SKM-1 treated with dmso at 0.1 percent for 144 hours (cell line): ENCODE measurements around the gene ZNF516.

Experiments
- DNase-seq: peaks from one replicate; lab custom pipeline; 2025; ENCODE audit not compliant: unreplicated experiment; lab: John Stamatoyannopoulos, UW

The ZNF516 gene

DNA sequence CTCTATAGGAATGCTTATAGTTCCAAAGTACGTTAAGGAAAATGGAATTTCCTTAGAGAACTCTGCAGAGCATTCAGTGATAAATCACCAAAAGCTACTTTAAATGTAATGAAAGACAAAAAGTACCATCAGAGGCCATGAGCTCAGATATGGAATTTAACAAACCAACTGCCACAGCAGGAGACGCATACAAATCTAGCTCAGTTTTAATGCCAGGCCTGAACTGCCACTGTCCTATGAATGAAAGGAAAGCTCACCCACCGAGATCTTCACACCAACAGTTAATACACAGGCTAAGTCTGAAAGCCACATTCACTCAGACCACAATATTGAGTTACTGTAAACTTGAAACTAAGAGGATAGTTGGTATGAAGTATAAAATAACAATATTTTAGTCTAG lies 126.8 kb downstream of the ZNF516 start:
- DNase-seq, result no peak

DNA sequence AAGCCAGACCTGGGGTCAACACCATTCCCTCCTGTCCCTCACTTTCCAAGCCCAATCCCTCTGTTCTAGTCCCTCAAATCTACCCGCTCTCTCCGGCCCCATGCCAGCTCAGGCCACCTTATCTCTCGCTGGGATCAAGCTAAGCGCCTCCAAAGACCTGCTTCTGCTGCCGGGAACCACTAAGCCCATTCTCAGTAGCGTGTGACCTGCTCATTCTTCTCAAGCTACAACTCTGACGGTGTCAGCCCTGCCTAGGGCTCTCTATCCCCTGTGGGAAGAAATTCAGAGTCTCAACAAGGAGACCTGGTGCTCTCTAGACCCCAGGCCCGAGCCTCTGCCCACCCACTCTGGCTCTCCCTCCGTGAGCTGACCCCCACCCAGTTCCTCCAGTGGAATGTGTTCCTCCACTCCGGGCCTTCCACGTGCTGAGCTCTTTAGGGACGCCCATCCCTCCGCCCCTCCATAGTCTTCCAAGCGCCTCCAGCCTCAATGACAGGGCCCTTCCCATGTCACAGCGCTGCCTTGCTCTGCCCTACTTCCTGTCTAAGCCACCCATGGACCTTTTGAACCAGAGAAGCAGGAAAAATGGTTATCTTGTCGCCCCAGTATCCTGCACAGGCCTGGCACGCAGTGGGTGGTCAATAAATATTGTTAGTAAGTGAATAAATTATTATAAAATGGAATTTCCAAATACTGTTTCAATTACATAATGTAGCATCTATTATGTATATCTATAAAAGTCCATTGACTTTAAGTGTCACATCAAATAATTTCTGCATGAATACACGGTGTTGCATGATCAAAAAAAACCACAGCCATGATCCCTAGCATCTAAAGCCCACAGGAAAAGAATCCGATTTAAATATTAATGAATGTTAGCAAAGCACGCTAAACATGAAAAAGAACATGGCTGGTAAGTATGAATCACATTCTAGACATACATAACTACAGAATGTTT lies 127.6 kb downstream of the ZNF516 start:
- no peak for DNase-seq

DNA sequence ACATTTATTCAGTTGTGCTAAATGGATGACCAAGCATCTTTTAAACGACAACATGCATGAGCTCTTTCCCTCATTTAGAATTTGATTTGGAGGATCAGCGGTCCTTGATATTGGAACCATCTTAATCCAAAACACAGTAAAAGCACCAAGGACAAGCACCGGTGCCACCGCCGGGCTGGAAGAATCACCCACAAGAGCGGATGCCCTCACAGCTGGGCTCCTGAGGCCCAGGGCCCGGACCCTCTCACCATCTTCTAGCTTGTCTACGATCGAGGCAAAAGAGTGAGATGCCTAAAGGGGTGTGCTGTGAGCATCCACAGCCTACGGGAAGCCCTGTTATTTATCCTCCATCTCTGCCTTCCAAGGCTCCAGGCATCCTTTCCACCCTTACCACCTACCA lies 129.5 kb downstream of the ZNF516 start:
- DNase-seq, result no peak

- no peak for DNase-seq
Observed at GRCh38 chr18:76364282-76365259, 130.5 kb downstream of the ZNF516 start.

DNA sequence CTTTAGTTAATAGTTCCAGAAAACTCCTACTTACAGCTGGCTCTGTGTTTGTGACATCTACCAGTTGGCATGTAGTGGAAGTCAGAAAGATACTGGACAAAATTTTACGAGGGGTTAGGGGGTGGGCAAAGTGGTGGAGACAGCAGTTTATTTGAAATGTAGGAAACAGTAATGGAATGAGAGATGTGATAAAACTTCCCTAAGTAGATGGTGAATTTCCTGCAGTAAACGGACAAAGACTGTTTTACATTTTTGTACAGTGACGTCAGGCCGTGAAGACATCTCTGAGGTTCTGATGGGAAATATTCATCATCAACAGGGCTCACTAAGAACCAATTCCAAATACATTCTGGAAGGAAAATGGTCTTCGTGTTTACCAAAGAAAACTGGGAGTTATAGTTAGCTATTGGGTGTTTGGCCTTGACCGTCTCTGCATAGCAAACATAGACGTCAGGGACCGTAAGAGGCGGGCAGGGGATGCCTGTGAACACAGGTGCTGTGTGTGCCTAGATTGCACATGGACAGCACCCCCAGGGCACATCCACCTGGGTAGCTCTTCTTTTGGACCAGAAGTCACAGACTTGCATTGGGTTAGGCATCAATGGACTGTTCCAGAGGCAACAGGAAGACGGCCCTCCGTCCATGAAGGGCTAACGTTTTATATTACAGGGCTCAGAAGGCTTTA lies 131.5 kb downstream of the ZNF516 start:
- DNase-seq, result no peak

GRCh38 chr18:76362676-76363075 lies 132.4 kb downstream of the ZNF516 start:
- DNase-seq, result no peak

DNA sequence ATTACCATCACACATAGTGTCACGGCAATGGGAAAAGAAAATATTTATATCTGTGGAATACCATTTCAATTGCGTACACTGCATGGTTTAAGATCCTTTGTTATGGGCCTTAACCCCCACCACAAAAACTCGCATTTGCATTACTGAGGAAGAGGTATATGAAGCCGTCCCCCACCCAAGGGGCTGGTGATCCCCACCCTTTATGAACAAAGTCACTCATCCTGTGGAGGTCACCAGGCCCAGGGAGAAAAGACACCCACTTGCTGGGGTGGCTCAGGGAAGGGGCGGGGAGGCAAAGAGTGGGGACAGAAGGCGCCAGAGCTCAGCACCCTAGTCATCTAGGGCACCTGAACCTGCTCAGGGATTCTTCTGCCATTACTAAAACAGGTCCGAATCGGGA lies 133.8 kb downstream of the ZNF516 start:
- DNase-seq, result no peak

DNA sequence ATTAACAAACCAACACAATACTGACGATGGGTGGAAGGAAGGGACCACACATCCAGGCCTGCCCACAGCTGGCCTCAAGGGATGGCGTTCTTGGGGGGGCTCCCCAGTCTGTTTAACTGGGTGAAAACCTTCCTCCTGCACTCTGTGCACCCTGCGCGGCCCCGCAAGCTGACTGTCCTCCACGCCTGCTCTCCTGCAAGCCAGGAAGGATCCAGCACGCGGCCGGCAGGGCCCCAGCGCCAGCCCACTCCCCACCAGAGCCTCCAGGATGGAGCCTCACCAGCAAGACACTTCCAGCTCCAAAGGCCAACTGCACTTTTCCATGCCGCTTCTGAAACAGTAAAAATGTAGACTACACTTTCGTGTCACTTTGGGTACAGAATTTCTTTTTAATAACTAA lies 135.1 kb downstream of the ZNF516 start:
- DNase-seq, result no peak

DNA sequence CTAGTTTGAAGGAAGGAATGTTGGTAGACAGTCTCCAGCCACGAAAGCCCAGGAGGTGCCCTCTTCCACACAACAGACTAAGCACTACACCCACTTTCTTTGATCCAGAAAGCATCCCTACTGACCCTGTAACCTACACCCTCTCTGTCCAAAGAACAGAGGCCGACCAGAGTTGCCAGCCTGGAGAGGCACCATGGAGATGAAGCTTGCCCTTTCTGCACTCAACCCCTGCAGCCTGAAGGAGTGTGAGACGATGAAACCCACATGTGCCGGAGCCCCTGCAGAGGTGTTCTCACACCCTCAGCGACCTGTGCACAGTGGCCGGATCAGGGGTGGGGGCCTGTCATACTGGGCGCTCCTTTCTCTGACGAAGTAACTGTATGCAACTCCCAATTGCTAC lies 136.3 kb downstream of the ZNF516 start:
- no peak for DNase-seq

GRCh38 chr18:76357585-76358260 lies 137.3 kb downstream of the ZNF516 start:
- no peak for DNase-seq

DNA sequence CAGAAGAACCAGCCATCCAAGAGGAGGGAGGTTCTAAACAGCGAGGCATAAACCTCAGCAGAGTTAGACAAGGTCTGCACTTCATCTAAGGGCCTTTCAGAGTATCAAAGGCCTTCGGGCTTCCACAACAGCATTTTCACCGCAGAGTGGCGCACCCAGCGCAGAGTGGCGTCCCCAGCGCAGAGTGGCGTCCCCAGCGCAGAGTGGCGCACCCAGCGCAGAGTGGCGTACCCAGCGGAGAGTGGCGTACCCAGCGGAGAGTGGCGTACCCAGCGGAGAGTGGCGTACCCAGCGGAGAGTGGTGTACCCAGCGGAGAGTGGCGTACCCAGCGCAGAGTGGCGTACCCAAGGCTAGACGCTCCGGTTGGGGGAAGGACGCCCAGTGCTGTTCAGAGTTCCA lies 137.9 kb downstream of the ZNF516 start:
- DNase-seq, result no peak

DNA sequence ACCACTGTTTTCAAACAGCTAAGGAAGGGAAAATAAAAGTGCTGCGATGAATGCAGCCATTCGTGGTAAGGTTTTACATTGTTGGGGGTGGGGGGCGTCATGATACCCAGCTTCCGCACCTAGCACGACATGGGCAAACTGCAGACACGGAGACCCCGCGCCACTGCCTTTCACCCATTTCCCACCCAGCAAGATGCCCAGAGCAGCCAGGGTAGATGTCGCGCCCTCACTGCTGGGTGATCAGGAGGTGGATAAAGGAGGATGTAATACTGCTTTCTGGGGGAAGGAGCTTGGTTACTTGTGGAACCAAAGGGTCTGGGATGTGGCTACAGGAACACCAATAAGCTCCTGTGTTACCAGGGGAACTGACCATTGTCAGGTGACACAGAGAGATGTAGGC lies 138.4 kb downstream of the ZNF516 start:
- no peak for DNase-seq

- no peak for DNase-seq
Observed at GRCh38 chr18:76354348-76354747, 140.7 kb downstream of the ZNF516 start.

- DNase-seq, result no peak
Observed at GRCh38 chr18:76353500-76353899, 141.5 kb downstream of the ZNF516 start.

DNA sequence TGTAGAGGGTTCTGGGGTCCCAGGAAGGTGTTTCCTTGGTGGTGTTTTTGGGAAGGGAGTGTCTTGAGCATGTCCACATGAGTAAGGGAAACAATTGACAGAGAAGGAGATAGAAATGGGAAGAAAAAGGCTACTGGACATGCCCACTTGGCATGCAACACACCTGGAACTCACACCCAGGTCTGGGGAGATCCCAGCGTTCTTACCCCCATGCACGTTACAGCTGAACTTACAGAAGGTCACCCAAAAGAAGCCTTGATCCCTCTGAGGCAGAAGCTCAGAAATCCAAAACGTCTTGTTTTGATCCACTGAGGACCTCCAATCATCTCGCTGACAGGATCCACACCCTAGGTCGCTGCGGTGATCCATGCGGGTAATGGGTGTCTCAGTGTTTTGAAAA lies 142.0 kb downstream of the ZNF516 start:
- DNase-seq, result no peak

DNA sequence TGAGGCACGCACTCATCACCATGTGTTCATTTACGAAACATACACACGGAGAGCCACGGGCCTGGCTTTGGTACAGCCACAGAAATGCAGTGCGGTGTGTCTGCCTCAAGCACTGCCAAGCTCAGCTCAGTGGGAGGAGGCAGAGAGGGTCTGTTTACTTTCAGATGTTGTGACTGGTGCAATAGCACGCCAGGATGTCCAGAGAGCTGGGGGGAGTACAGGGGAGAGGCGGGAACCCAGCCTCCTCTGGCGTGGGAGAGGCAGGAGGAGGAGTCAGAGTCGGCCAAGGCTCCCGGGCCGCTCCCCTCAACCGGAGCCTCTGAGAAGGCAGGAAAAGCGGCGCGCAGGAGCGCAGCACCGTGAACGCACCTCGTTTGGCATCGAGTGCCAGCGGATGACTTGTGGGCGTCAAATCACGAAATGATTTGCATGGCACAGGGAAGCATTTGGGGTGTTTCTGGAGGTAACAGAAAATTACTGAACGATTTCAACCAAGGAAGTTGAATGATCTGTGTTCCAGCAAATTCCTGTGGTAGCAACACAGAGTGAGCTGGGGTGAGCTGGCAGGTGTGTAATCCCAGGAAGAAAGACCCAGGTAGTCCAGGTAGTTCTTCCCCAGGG lies 143.0 kb downstream of the ZNF516 start:
- DNase-seq, result no peak

DNA sequence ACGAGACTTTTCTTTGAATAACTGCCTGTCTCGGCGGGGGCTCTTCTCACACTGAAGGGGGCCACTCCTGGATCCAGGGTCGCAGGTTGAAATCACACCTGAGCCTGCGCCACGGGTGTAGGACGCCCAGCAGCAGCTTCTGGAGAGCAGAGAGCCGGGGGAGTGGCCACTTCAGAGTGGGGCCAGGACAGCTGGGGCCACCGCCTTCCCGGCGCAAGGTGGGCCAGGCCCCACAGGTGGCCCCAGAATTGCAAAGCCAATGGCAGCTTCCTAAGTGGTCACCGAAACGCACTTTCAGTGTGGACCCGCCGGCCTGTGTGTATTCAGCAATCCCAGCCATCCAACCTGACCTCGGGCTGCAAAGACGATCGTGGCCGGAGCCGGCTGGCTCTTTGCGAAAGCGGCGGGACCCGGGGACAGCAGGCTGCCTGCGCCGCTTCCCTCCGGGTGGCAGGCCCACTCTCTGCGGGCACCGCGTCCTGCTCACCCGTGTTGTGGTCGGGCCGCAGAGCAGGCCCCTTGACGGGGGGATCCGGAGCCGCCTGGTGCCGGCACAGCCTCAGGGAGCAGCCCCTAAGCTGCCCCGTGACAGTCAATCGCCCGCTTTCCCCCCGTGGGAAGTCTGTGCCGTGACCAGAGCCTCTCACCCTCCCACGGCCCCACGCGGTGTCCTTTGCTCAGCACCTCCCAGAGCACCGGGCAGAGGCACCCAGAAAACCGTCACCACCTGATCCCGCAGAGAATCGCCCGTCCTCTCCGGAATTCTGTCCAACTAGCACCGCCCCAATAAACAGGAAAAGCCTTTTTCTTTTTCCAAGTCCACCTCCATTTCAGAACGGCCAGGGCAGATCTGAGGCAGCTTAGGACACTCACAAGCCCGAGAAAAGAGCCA lies 144.7 kb downstream of the ZNF516 start:
- no peak for DNase-seq

DNA sequence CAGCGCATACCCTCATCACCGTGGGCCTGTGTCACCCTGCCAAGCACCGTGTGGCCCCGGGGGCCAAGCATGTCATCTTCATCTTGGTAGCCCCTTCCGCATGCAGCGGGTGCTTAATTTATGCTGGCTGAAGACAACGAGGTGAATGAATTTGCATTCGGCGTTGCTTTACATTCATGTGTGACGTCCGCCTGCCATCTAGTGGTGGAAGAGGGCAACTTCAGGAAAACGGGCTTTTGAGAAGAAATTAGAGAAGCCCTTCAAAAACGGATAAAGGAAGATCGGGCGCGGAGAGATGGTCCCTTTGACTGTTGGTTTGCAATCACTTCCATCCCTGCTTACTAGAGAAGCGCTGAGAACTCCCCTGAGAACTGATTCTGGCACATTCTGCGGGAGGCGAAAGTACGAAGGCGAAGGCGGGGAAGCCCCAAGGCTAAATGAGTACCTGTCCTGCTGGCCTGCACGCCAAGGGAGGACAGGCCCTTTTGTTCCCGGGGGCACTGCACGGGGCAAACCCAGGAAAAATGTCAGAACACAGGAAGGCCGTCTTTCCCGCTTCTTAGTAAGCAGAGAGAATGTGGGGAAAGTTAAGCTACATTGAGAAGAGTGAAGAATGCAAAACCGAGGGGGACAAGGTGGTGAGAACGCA lies 145.9 kb downstream of the ZNF516 start:
- DNase-seq, result peak; percentile 66
